Brain microvascular endothelial cell (primary cell): Measurements from ENCODE around the gene MAOA.

Source experiments
- DNase-seq: peaks from one replicate; pipeline ENCODE4 v3.0.0-alpha.2; 2020
- H3K27ac ChIP-seq: fragments of 250-450 bp; sonication (Bioruptor Pico); 2 replicates; pipeline ENCODE4 v1.5.1; 2020; ENCODE audit warnings: mild to moderate bottlenecking, moderate library complexity
- H3K27me3 ChIP-seq: fragments of 250-450 bp; sonication (Bioruptor Pico); replicated peaks from 2 replicates; pipeline ENCODE4 v1.5.1; 2020; ENCODE audit warnings: mild to moderate bottlenecking
- H3K36me3 ChIP-seq: fragments of 250-450 bp; sonication (Bioruptor Pico); replicated peaks from 2 replicates; pipeline ENCODE4 v1.5.1; 2020; ENCODE audit warnings: mild to moderate bottlenecking
- H3K4me3 ChIP-seq: 2 replicates; pipeline ENCODE4 v1.5.1; 2011; ENCODE audit warnings: low read depth, mild to moderate bottlenecking, control low read depth, low read length, moderate library complexity
- CTCF ChIP-seq: IDR thresholded peaks from 2 replicates; pipeline ENCODE4 v1.5.1; 2011; ENCODE audit warnings: low read depth, mild to moderate bottlenecking, moderate library complexity, low read length, control low read depth, inconsistent platforms; ENCODE audit errors: missing control alignments
- in situ Hi-C: cut with HindIII; loops from 2 replicates; pipeline ENCODE4 v1.10.0; 2017; ENCODE audit warnings: low sequenced_read_pairs, low pct_ligation_motif_present

Gene MAOA

GRCh38 chrX:43699475-43699874 lies 43.4 kb downstream of the MAOA start:
- Histone ChIP-seq H3K36me3 (no peaks in the 10 kb centered on the region), H3K27me3 (no peaks in the 10 kb centered on the region), H3K4me3 (no peak overlapping the region), H3K27ac (no peak overlapping the region)
- in situ Hi-C loops: no loop called here
- TF ChIP-seq CTCF: no peak
- DNase-seq: no peak

GRCh38 chrX:43702079-43702524 lies 46.0 kb downstream of the MAOA start:
- Histone ChIP-seq H3K4me3 (no peak overlapping the region), H3K36me3 (no peaks in the 10 kb centered on the region), H3K27me3 (no peaks in the 10 kb centered on the region), H3K27ac (no peak overlapping the region)
- in situ Hi-C loops: no loop called here
- no peak for TF ChIP-seq CTCF
- DNase-seq: no peak

- no peak for TF ChIP-seq CTCF
- Histone ChIP-seq H3K36me3 (no peaks in the 10 kb centered on the region), H3K27ac (peak overlapping the region; percentile 56), H3K4me3 (no peak overlapping the region), H3K27me3 (no peaks in the 10 kb centered on the region)
- in situ Hi-C loops: no loop called here
- no peak for DNase-seq
Observed at GRCh38 chrX:43702660-43703059, 46.6 kb downstream of the MAOA start.

- peak overlapping the region; percentile 56 for H3K27ac ChIP-seq
- in situ Hi-C loops: no loop called here
- DNase-seq: peak; percentile 51
- H3K27me3 ChIP-seq: no peaks in the 10 kb centered on the region
- no peaks in the 10 kb centered on the region for H3K36me3 ChIP-seq
- H3K4me3 ChIP-seq: no peak overlapping the region
- no peak for TF ChIP-seq CTCF
Observed at GRCh38 chrX:43703211-43703791, 47.2 kb downstream of the MAOA start.

- in situ Hi-C loops: no loop called here
- no peaks in the 10 kb centered on the region for H3K27me3 ChIP-seq
- H3K4me3 ChIP-seq: no peak overlapping the region
- no peak for TF ChIP-seq CTCF
- no peak overlapping the region for H3K27ac ChIP-seq
- no peak for DNase-seq
- no peaks in the 10 kb centered on the region for H3K36me3 ChIP-seq
Observed at GRCh38 chrX:43706786-43707370, 50.8 kb downstream of the MAOA start.
